Fibroblast of villous mesenchyme (primary cell): ENCODE measurements around the gene SLC18A2. TPM values are rescaled to one million over a fixed set of nuclear protein-coding genes. Genes with fewer than 3 reads are reported as not detected.

Source experiments
- DNase-seq: peaks from one replicate; pipeline ENCODE4 v3.0.0-alpha.2; 2010; ENCODE audit warnings: low read depth
- H3K4me3 ChIP-seq: 2 replicates; pipeline ENCODE4 v1.5.1; 2011; ENCODE audit warnings: low read depth, mild to moderate bottlenecking, low read length
- CTCF ChIP-seq: IDR thresholded peaks from 2 replicates; pipeline ENCODE4 v1.5.1; 2012; ENCODE audit warnings: low read depth, mild to moderate bottlenecking, low read length; ENCODE audit not compliant: insufficient read depth
- total RNA-seq: library from RNA; depleted of rRNA; stranded (reverse); fragments of >200 nt; gene quantifications from 2 replicates; pipeline ENCODE4 v1.2.3, GENCODE V29; 2012

SLC18A2 gene
- total RNA-seq, 1 donor, result under 0.01 TPM

GRCh38 chr10:117318909-117319308 lies 78.0 kb downstream of the SLC18A2 start:
- DNase-seq, result no peak
- peak; percentile 34 for TF ChIP-seq CTCF
- H3K4me3 ChIP-seq, result no peak overlapping the region

GRCh38 chr10:117320050-117320665 lies 79.2 kb downstream of the SLC18A2 start:
- peak; percentile 40 for DNase-seq
- peak; percentile 62 for TF ChIP-seq CTCF
- no peak overlapping the region for H3K4me3 ChIP-seq

- peak; percentile 60 for DNase-seq
Observed at GRCh38 chr10:117322260-117322659, 81.3 kb downstream of the SLC18A2 start.

GRCh38 chr10:117324367-117324766 lies 83.5 kb downstream of the SLC18A2 start:
- no peak overlapping the region for H3K4me3 ChIP-seq
- TF ChIP-seq CTCF, result no peak
- no peak for DNase-seq

More at GRCh38 chr10:117322260-117322659, 81.3 kb downstream of the SLC18A2 start:
- TF ChIP-seq CTCF, result peak; percentile 18
- no peak overlapping the region for H3K4me3 ChIP-seq

- H3K4me3 ChIP-seq, result no peak overlapping the region
- TF ChIP-seq CTCF, result no peak
- no peak for DNase-seq
Observed at GRCh38 chr10:117327262-117327661, 86.3 kb downstream of the SLC18A2 start.

Other genes with a start within 250 kb of the SLC18A2 start
- gene SHTN1, start 235.9 kb upstream of the SLC18A2 start, total RNA-seq, result 2.2 and 2.6 TPM in 2 replicates
- not detected in 2 replicates for gene VAX1, start 102.8 kb upstream of the SLC18A2 start, total RNA-seq
- not detected in 2 replicates for gene KCNK18, start 43.6 kb upstream of the SLC18A2 start, total RNA-seq
- gene PDZD8, start 134.3 kb downstream of the SLC18A2 start, total RNA-seq, result 26.1 and 37.1 TPM in 2 replicates